ENCODE measurements around the gene CCDC154. TPM values are rescaled to one million over a fixed set of nuclear protein-coding genes. Genes with fewer than 3 reads are reported as not detected.

Gene CCDC154
- total RNA-seq, 2 donors from 2014 or later, result 1.9 to 2.2 TPM

GRCh38 chr16:1489077-1489476, 44.7 kb upstream of the CCDC154 start:
- no peak for DNase-seq
- Histone ChIP-seq H3K27ac (ENCODE audit: low read depth, low read length) (no peak overlapping the region), H3K36me3 (ENCODE audit: control insufficient read depth, insufficient read depth, low read length) (no peaks in the 10 kb centered on the region), H3K4me1 (ENCODE audit: control insufficient read depth, insufficient read depth, low read length) (peaks cover 5% of the 10 kb centered on the region), H3K27me3 (ENCODE audit: control insufficient read depth, insufficient read depth, low read length, poor library complexity, severe bottlenecking) (peaks cover under 1% of the 10 kb centered on the region), H3K9me3 (ENCODE audit: control insufficient read depth, low read length) (no peaks in the 10 kb centered on the region), H3K9ac (ENCODE audit: extremely low read depth, low read length, poor library complexity, severe bottlenecking) (no peak overlapping the region), H3K4me3 (ENCODE audit: low read length) (no peak overlapping the region)
- peaks cover 13% of the 10 kb centered on the region for H3K27me3 Mint-ChIP-seq (ENCODE audit: insufficient read depth)
- H3K9me3 Mint-ChIP-seq, result no peaks in the 10 kb centered on the region
- no peak overlapping the region for H3K27ac Mint-ChIP-seq
- H3K36me3 Mint-ChIP-seq (ENCODE audit: low read depth), result no peaks in the 10 kb centered on the region
- H3K4me1 Mint-ChIP-seq, result peaks cover 1% of the 10 kb centered on the region
- WGBS, 2 experiments (ENCODE audit: insufficient coverage in 1 of 2, insufficient read length in 1 of 2), result 90 to 93% methylated on average over 7 to 11 of the region's 12 CpGs
- no peak overlapping the region for H3K4me3 Mint-ChIP-seq
- TF ChIP-seq, protein P1, sequence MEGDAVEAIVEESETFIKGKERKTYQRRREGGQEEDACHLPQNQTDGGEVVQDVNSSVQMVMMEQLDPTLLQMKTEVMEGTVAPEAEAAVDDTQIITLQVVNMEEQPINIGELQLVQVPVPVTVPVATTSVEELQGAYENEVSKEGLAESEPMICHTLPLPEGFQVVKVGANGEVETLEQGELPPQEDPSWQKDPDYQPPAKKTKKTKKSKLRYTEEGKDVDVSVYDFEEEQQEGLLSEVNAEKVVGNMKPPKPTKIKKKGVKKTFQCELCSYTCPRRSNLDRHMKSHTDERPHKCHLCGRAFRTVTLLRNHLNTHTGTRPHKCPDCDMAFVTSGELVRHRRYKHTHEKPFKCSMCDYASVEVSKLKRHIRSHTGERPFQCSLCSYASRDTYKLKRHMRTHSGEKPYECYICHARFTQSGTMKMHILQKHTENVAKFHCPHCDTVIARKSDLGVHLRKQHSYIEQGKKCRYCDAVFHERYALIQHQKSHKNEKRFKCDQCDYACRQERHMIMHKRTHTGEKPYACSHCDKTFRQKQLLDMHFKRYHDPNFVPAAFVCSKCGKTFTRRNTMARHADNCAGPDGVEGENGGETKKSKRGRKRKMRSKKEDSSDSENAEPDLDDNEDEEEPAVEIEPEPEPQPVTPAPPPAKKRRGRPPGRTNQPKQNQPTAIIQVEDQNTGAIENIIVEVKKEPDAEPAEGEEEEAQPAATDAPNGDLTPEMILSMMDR (conservative IDR thresholded peaks at IDR 0.05), result no peak

- TF ChIP-seq, protein P1 (conservative IDR thresholded peaks at IDR 0.05), result no peak
- 92 to 93% methylated on average over 18 to 19 of the region's 19 CpGs for WGBS, 2 experiments (ENCODE audit: insufficient coverage in 1 of 2, insufficient read length in 1 of 2)
- peaks cover 5% of the 10 kb centered on the region for H3K4me1 ChIP-seq (ENCODE audit: control insufficient read depth, insufficient read depth, low read length)
- DNase-seq, result no peak
- Mint-ChIP-seq H3K4me3 (no peak within 1 kb of the TSS), H3K4me1 (no peaks in the 10 kb centered on the region), H3K9me3 (no peaks in the 10 kb centered on the region), H3K27me3 (ENCODE audit: insufficient read depth) (peaks cover 18% of the 10 kb centered on the region), H3K27ac (no peak within 1 kb of the TSS), H3K36me3 (ENCODE audit: low read depth) (no peaks in the 10 kb centered on the region)
- peaks cover 5% of the 10 kb centered on the region for H3K27me3 ChIP-seq (ENCODE audit: control insufficient read depth, insufficient read depth, low read length, poor library complexity, severe bottlenecking)
- no peaks in the 10 kb centered on the region for H3K36me3 ChIP-seq (ENCODE audit: control insufficient read depth, insufficient read depth, low read length)
- no peak within 1 kb of the TSS for H3K27ac ChIP-seq (ENCODE audit: low read depth, low read length)
- H3K9ac ChIP-seq (ENCODE audit: extremely low read depth, low read length, poor library complexity, severe bottlenecking), result no peak within 1 kb of the TSS
- no peaks in the 10 kb centered on the region for H3K9me3 ChIP-seq (ENCODE audit: control insufficient read depth, low read length)
- no peak within 1 kb of the TSS for H3K4me3 ChIP-seq (ENCODE audit: low read length)
These were observed 44.3 kb upstream of the CCDC154 start, which contains the start of gene PTX4 for GRCh38 chr16:1488619-1489018. PTX4 (minus strand) TSS chr16:1488944; CDS start chr16:1488909, 35 bp downstream.

GRCh38 chr16:1488054-1488601, 43.8 kb upstream of the CCDC154 start:
- Mint-ChIP-seq H3K36me3 (ENCODE audit: low read depth) (no peaks in the 10 kb centered on the region), H3K9me3 (no peaks in the 10 kb centered on the region), H3K27me3 (ENCODE audit: insufficient read depth) (peaks cover 22% of the 10 kb centered on the region), H3K4me3 (no peak overlapping the region), H3K27ac (no peak overlapping the region), H3K4me1 (no peaks in the 10 kb centered on the region)
- Histone ChIP-seq H3K4me1 (ENCODE audit: control insufficient read depth, insufficient read depth, low read length) (peaks cover 5% of the 10 kb centered on the region), H3K27ac (ENCODE audit: low read depth, low read length) (no peak overlapping the region), H3K4me3 (ENCODE audit: low read length) (no peak overlapping the region), H3K9me3 (ENCODE audit: control insufficient read depth, low read length) (no peaks in the 10 kb centered on the region), H3K9ac (ENCODE audit: extremely low read depth, low read length, poor library complexity, severe bottlenecking) (no peak overlapping the region), H3K27me3 (ENCODE audit: control insufficient read depth, insufficient read depth, low read length, poor library complexity, severe bottlenecking) (peaks cover 7% of the 10 kb centered on the region), H3K36me3 (ENCODE audit: control insufficient read depth, insufficient read depth, low read length) (no peaks in the 10 kb centered on the region)
- DNase-seq, result no peak
- WGBS, 2 experiments (ENCODE audit: insufficient coverage in 1 of 2, insufficient read length in 1 of 2), result 93 to 96% methylated on average over 23 to 24 of the region's 24 CpGs
- TF ChIP-seq, protein P1 (conservative IDR thresholded peaks at IDR 0.05), result no peak

Data from endodermal cell (in vitro differentiated cells).